Measurements from ENCODE around the gene MAGEB1.

The MAGEB1 gene

DNA sequence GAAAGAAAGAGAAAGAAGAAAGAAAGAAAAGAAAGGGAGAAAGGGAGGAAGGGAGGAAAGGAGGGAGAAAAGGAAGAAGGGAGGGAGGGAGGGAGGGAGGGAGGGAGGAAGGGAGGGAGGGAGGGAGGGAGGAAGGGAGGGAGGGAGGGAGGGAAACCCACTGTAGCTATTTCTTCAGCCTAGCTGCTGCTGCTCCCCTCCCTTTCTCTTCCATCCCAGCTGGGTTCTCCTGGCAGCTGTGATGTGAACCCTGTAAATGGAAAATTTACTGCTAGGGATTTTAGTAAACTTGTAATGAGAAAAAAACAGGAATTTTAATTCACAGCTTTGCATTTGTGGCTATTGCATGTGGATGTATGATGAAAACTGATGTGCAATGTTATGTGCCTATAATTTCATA, 54.3 kb downstream of the MAGEB1 start:
- DNase-seq: no peak
